T-helper 9 cell (primary cell): ENCODE data around the gene PRODH.
"Not testable (repeated sequence)": the region's sequence is repeated elsewhere in the genome, so short reads cannot be mapped to it uniquely, and the experiment has no call there.

ENCODE experiments used
- DNase-seq: peaks from one replicate; pipeline ENCODE4 v3.0.0-alpha.2; 2020

PRODH gene

GRCh38 chr22:18968011-18968749, 32.1 kb upstream of the PRODH start:
- no peak for DNase-seq

- not testable (repeated sequence) for DNase-seq
Observed at GRCh38 chr22:18967391-18968010, 31.4 kb upstream of the PRODH start.

- no peak for DNase-seq
Observed at GRCh38 chr22:18966748-18967147, 30.7 kb upstream of the PRODH start.

GRCh38 chr22:18965526-18966421, 29.7 kb upstream of the PRODH start:
- DNase-seq = no peak

GRCh38 chr22:18964501-18965265, 28.6 kb upstream of the PRODH start:
- DNase-seq = not testable (repeated sequence)

- DNase-seq = not testable (repeated sequence)
Observed at GRCh38 chr22:18964051-18964450, 28.0 kb upstream of the PRODH start.

- DNase-seq = no peak
Observed at GRCh38 chr22:18962308-18962635, 26.2 kb upstream of the PRODH start.

- DNase-seq = not testable (repeated sequence)
Observed at GRCh38 chr22:18961632-18962307, 25.7 kb upstream of the PRODH start.

- not testable (repeated sequence) for DNase-seq
Observed at GRCh38 chr22:18961201-18961600, 25.1 kb upstream of the PRODH start.

GRCh38 chr22:18960166-18960820, 24.2 kb upstream of the PRODH start:
- DNase-seq = not testable (repeated sequence)

- not testable (repeated sequence) for DNase-seq
Observed at GRCh38 chr22:18959741-18960140, 23.6 kb upstream of the PRODH start.

- not testable (repeated sequence) for DNase-seq
Observed at GRCh38 chr22:18959266-18959665, 23.2 kb upstream of the PRODH start.

- DNase-seq = not testable (repeated sequence)
Observed at GRCh38 chr22:18958738-18959137, 22.6 kb upstream of the PRODH start.

- DNase-seq = not testable (repeated sequence)
Observed at GRCh38 chr22:18958321-18958705, 22.2 kb upstream of the PRODH start.

- not testable (repeated sequence) for DNase-seq
Observed at GRCh38 chr22:18957621-18958320, 21.7 kb upstream of the PRODH start.

GRCh38 chr22:18956956-18957355, 20.9 kb upstream of the PRODH start:
- DNase-seq = not testable (repeated sequence)

GRCh38 chr22:18956121-18956895, 20.2 kb upstream of the PRODH start:
- DNase-seq = not testable (repeated sequence)

- DNase-seq = no peak
Observed at GRCh38 chr22:18955696-18956095, 19.6 kb upstream of the PRODH start.

GRCh38 chr22:18954990-18955571, 19.0 kb upstream of the PRODH start:
- DNase-seq = no peak
